Measurements from ENCODE around the gene CDKN2AIPNL.
"Not testable (repeated sequence)": the region's sequence is repeated elsewhere in the genome, so short reads cannot be mapped to it uniquely, and the experiment has no call there.

CDKN2AIPNL gene

GRCh38 chr5:134397196-134397595, 14.5 kb downstream of the CDKN2AIPNL start:
- DNase-seq = no peak

- no peak for DNase-seq
These were observed 15.4 kb downstream of the CDKN2AIPNL start for GRCh38 chr5:134396274-134396673.

GRCh38 chr5:134394932-134395331, 16.7 kb downstream of the CDKN2AIPNL start:
- DNase-seq = no peak

GRCh38 chr5:134392301-134392700, 19.4 kb downstream of the CDKN2AIPNL start:
- DNase-seq = no peak

GRCh38 chr5:134387443-134387842, 24.2 kb downstream of the CDKN2AIPNL start:
- DNase-seq = no peak

- no peak for DNase-seq
These were observed 27.5 kb downstream of the CDKN2AIPNL start for GRCh38 chr5:134383980-134384697.

GRCh38 chr5:134382204-134382603, 29.5 kb downstream of the CDKN2AIPNL start:
- DNase-seq = not testable (repeated sequence)

- no peak for DNase-seq
These were observed 31.3 kb downstream of the CDKN2AIPNL start for GRCh38 chr5:134380346-134380745.

- no peak for DNase-seq
These were observed 37.4 kb downstream of the CDKN2AIPNL start for GRCh38 chr5:134374232-134374631.

GRCh38 chr5:134373633-134374032, 38.0 kb downstream of the CDKN2AIPNL start:
- DNase-seq = not testable (repeated sequence)

GRCh38 chr5:134371834-134372340, 39.8 kb downstream of the CDKN2AIPNL start:
- no peak for DNase-seq

GRCh38 chr5:134370871-134371833, 40.5 kb downstream of the CDKN2AIPNL start, which contains the start of gene UBE2B:
TSS of gene UBE2B (plus strand) at chr5:134371569. CDS start at chr5:134371596, 27 bp downstream.
- DNase-seq = peak; percentile 95

- DNase-seq = no peak
These were observed 41.3 kb downstream of the CDKN2AIPNL start for GRCh38 chr5:134370311-134370870.

- no peak for DNase-seq
These were observed 46.1 kb downstream of the CDKN2AIPNL start for GRCh38 chr5:134365604-134366003.

GRCh38 chr5:134355681-134356080, 56.0 kb downstream of the CDKN2AIPNL start:
- DNase-seq = no peak
